K562 (cell line): Measurements from ENCODE around the gene DUS4L. TPM values are rescaled to one million over a fixed set of nuclear protein-coding genes. Genes with fewer than 3 reads are reported as not detected.

Source experiments
- ATAC-seq: fragments of 200-7000 bp; cut with Tn5 transposase; 3 replicates; pipeline ENCODE4 v1.9.1; 2020; ENCODE audit warnings: moderate library complexity
- BruUV-seq: library from RNA; stranded (reverse); fragments of 400-500 nt; replicated peaks from 2 replicates; lab custom pipeline; 2021; lab: Mats Ljungman, UMichigan
- CTCF ChIA-PET: fragments of 300-600 bp; formaldehyde crosslinking; extraction: SDS; loops from one replicate; lab custom pipeline; 2021; ENCODE audit warnings: low intra/inter-chr PET ratio; lab: Yijun Ruan, JAX
- POLR2A ChIA-PET: fragments of 300-600, 350-650 bp; sonication (Branson Sonifier 250); formaldehyde crosslinking; extraction: SDS; loops from one replicate; lab custom pipeline; 2021; ENCODE audit warnings: antibody characterized with exemption, inconsistent platforms; lab: Yijun Ruan, JAX
- DNase-seq, 4 experiments: peaks; one replicate each; pipeline versions ENCODE4 v3.0.0 to v3.0.0-alpha.2; 2011 to 2018; ENCODE audit warnings: low spot score in 3 of 4, mixed read lengths in 3 of 4; ENCODE audit errors: extremely low read depth in 1 of 4
- FAIRE-seq: peaks from 2 replicates; lab custom pipeline; 2011; peaks lifted over from hg19 to GRCh38; lab: Jason Lieb, UNC
- H2AFZ ChIP-seq: 2 replicates; pipeline ENCODE4 v1.6.0; 2011; ENCODE audit warnings: low read depth, low read length, control low read depth, inconsistent platforms
- H3K27ac ChIP-seq: fragments of 200-600 bp; 3 replicates; pipeline ENCODE4 v1.8.0; 2011; ENCODE audit warnings: low read depth, mild to moderate bottlenecking, control low read depth, inconsistent platforms, low read length, moderate library complexity, mixed read lengths; ENCODE audit errors: extremely low read depth
- H3K27me3 ChIP-seq, 2 experiments: fragments of 300-600 bp in 1 of 2; 2 replicates in 1 of 2; 3 replicates in 1 of 2; pipeline versions ENCODE4 v1.6.0 to v1.8.0; 2011; ENCODE audit warnings: inconsistent platforms in 2 of 2, low read length in 2 of 2, mild to moderate bottlenecking in 1 of 2, mixed read lengths in 1 of 2, moderate library complexity in 1 of 2; ENCODE audit not compliant: control insufficient read depth in 2 of 2, insufficient read depth in 2 of 2
- H3K36me3 ChIP-seq: fragments of 300-600 bp; 3 replicates; pipeline ENCODE4 v1.8.0; 2011; ENCODE audit warnings: mild to moderate bottlenecking, low read length, inconsistent platforms; ENCODE audit not compliant: control insufficient read depth, insufficient read depth
- H3K4me1 ChIP-seq, 2 experiments: fragments of 200-600 bp in 1 of 2; replicated peaks in 1 of 2; 2 replicates in 1 of 2; 3 replicates in 1 of 2; pipeline versions ENCODE4 v1.5.1 to v1.8.0; 2011; ENCODE audit warnings: inconsistent platforms in 2 of 2, low read length in 2 of 2, mild to moderate bottlenecking in 1 of 2, mixed read lengths in 1 of 2, moderate library complexity in 1 of 2; ENCODE audit not compliant: control insufficient read depth in 2 of 2, insufficient read depth in 2 of 2
- H3K4me2 ChIP-seq: 2 replicates; pipeline ENCODE4 v1.6.1; 2011; ENCODE audit warnings: low read length, control low read depth, inconsistent platforms, mixed read lengths; ENCODE audit not compliant: insufficient read depth
- H3K4me3 ChIP-seq: fragments of 200-600 bp; sonication (generic), shearing (Covaris generic); 2 replicates; pipeline ENCODE4 v1.5.1; 2016; ENCODE audit warnings: control low read depth, inconsistent platforms
- H3K79me2 ChIP-seq: fragments of 200-600 bp; 3 replicates; pipeline ENCODE4 v1.8.0; 2011; ENCODE audit warnings: low read length, inconsistent platforms; ENCODE audit not compliant: control insufficient read depth, insufficient read depth
- H3K9ac ChIP-seq, 2 experiments: 2 replicates each; pipeline versions ENCODE4 v1.6.0 to v1.6.1; 2011; ENCODE audit warnings: low read depth in 2 of 2, low read length in 2 of 2, control low read depth in 1 of 2, inconsistent platforms in 1 of 2, mild to moderate bottlenecking in 1 of 2, mixed read lengths in 1 of 2; ENCODE audit not compliant: insufficient read depth in 1 of 2
- H3K9me1 ChIP-seq: one replicate; pipeline ENCODE4 v1.6.0; 2011; ENCODE audit warnings: inconsistent platforms, mild to moderate bottlenecking, low read length, moderate library complexity; ENCODE audit not compliant: control insufficient read depth, insufficient read depth
- H3K9me3 ChIP-seq: replicated peaks from 2 replicates; pipeline ENCODE4 v1.5.1; 2011; ENCODE audit warnings: low read depth, low read length, inconsistent platforms; ENCODE audit not compliant: control insufficient read depth, insufficient read depth
- H4K20me1 ChIP-seq: replicated peaks from 2 replicates; pipeline ENCODE4 v1.6.1; 2011; ENCODE audit warnings: low read length, inconsistent platforms, mixed read lengths; ENCODE audit not compliant: control insufficient read depth, insufficient read depth
- BDP1 ChIP-seq: IDR thresholded peaks from 3 replicates; pipeline ENCODE4 v1.6.1; 2011; ENCODE audit not compliant: insufficient read length, insufficient read depth
- BRF2 ChIP-seq: IDR thresholded peaks from 3 replicates; pipeline ENCODE4 v1.6.1; 2011; ENCODE audit warnings: borderline replicate concordance, mild to moderate bottlenecking; ENCODE audit not compliant: insufficient read length, insufficient read depth
- FIP1L1 ChIP-seq: fragments of 200-400 bp; formaldehyde crosslinking; IDR thresholded peaks from 2 replicates; pipeline ENCODE4 v1.6.1; 2018; ENCODE audit warnings: mild to moderate bottlenecking, low read depth, low read length; ENCODE audit not compliant: poor library complexity, severe bottlenecking
- MCM3 ChIP-seq: fragments of 450-650 bp; IDR thresholded peaks from 2 replicates; pipeline ENCODE4 v1.6.1; 2016
- MTA3 ChIP-seq: fragments of 450-650 bp; formaldehyde crosslinking; IDR thresholded peaks from 2 replicates; pipeline ENCODE4 v1.6.1; 2017; ENCODE audit warnings: mild to moderate bottlenecking, borderline replicate concordance
- STAT5A ChIP-seq: IDR thresholded peaks from 2 replicates; pipeline ENCODE4 v1.6.1; 2012; ENCODE audit warnings: low read length, inconsistent platforms, borderline replicate concordance
- TAF1 ChIP-seq: IDR thresholded peaks from 2 replicates; pipeline ENCODE4 v1.6.1; 2011; ENCODE audit warnings: mild to moderate bottlenecking, low read length, moderate library complexity; ENCODE audit not compliant: insufficient read depth, control insufficient read depth, severe bottlenecking; ENCODE audit errors: extremely low read depth
- TCF7 ChIP-seq: sonication (generic); IDR thresholded peaks from 2 replicates; pipeline ENCODE4 v1.6.1; 2016; ENCODE audit warnings: antibody characterized with exemption, borderline replicate concordance
- ZNF584 ChIP-seq: fragments of 200-800 bp; sonication (Bioruptor generic); IDR thresholded peaks from 2 replicates; pipeline ENCODE4 v1.6.1; 2016; ENCODE audit warnings: low read depth, mild to moderate bottlenecking, missing genetic modification characterization, missing compliant biosample characterization
- WGBS: fragments of 100-300 bp; shearing (Covaris generic); methylation state at CpG from one replicate; pipeline ENCODE4 v1.1.6; 2016; ENCODE audit warnings: low coverage, mixed read lengths; ENCODE audit not compliant: insufficient coverage; ENCODE audit errors: missing lambda C conversion rate; 5-methylcytosine and 5-hydroxymethylcytosine counted together
- in situ Hi-C: fragments of 300-500 bp; cut with MboI; formaldehyde crosslinking; loops from 4 replicates; pipeline ENCODE4 v1.15.0; 2018; ENCODE audit warnings: inconsistent platforms, mixed read lengths
- intact Hi-C: fragments of 100-400 bp; cut with micrococcal nuclease; formaldehyde crosslinking; loops from 2 replicates; pipeline ENCODE4 v1.14.2; 2022
- polyA plus RNA-seq, 8 experiments: library from polyadenylated mRNA; depleted of rRNA in 4 of 8; stranded (reverse) in 5 of 8; unstranded in 3 of 8; fragments of >200 nt; fragmentation: Nextera tagmentation in 2 of 8; fragmentation: Illumina TruSeq in 1 of 8; extraction: Ambion mirVana in 2 of 8; extraction: Trizol in 1 of 8; gene quantifications; 2 replicates each; pipeline versions ENCODE4 v1.2.1 to v1.2.3, GENCODE V29; 2011 to 2014; ENCODE audit warnings: inconsistent platforms in 1 of 8, missing spikeins in 1 of 8
- total RNA-seq, 7 experiments: library from RNA; depleted of rRNA in 6 of 7; stranded (reverse); fragments of >200 nt in 6 of 7; fragmentation: Illumina TruSeq in 2 of 7; extraction: Trizol in 2 of 7; gene quantifications; 2 replicates each; pipeline versions ENCODE4 v1.2.1 to v1.2.3, GENCODE V29; 2011 to 2021; ENCODE audit warnings: low replicate concordance in 1 of 7
- TF ChIP-seq, protein P1 (sequence below): fragments of 250-450 bp; sonication (Bioruptor Pico); IDR thresholded peaks from 2 replicates; pipeline ENCODE4 v1.8.0; 2022; ENCODE audit warnings: inconsistent platforms, mild to moderate bottlenecking, moderate library complexity, borderline replicate concordance

DUS4L gene
- total and polyA plus RNA-seq, 9 of the 15 experiments (the other 6 are each of a cell fraction or from before 2014, with no cell fraction given), result 12.2 to 33.6 (median 28.6) TPM

- ATAC-seq (no peak), FAIRE-seq (no peak), DNase-seq (no peak)
- H3K27ac ChIP-seq, result no peak overlapping the region
- TF ChIP-seq, protein P1, sequence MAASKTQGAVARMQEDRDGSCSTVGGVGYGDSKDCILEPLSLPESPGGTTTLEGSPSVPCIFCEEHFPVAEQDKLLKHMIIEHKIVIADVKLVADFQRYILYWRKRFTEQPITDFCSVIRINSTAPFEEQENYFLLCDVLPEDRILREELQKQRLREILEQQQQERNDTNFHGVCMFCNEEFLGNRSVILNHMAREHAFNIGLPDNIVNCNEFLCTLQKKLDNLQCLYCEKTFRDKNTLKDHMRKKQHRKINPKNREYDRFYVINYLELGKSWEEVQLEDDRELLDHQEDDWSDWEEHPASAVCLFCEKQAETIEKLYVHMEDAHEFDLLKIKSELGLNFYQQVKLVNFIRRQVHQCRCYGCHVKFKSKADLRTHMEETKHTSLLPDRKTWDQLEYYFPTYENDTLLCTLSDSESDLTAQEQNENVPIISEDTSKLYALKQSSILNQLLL (CRISPR knock-in tag), result no peak
- no peak for TF ChIP-seq MCM3
- H3K4me2 ChIP-seq, result no peak overlapping the region
- H4K20me1 ChIP-seq, result no peaks in the 10 kb centered on the region
- no TSS peak for BruUV-seq
- 75% methylated on average over 4 of the region's 4 CpGs for WGBS
- H3K36me3 ChIP-seq, result peaks cover 48% of the 10 kb centered on the region
- H3K9me3 ChIP-seq, result no peaks in the 10 kb centered on the region
- in situ Hi-C loops, result no loop called here
- CTCF ChIA-PET, result no interaction called here
- no peak overlapping the region for H3K9ac ChIP-seq
- POLR2A ChIA-PET, result interaction anchor here (1.4 kb wide), 2 partner anchors 9 to 16 kb away, joined by 4 to 5 read pairs; no protein-coding TSS in a partner anchor
- H3K4me1 ChIP-seq, result no peaks in the 10 kb centered on the region
- intact Hi-C loops, result no loop called here
- H3K79me2 ChIP-seq, result no peaks in the 10 kb centered on the region
- H3K4me3 ChIP-seq, result no peak overlapping the region
- no peaks in the 10 kb centered on the region for H3K27me3 ChIP-seq
- H3K9me1 ChIP-seq, result no peaks in the 10 kb centered on the region
- no peak overlapping the region for H2AFZ ChIP-seq
Measured at GRCh38 chr7:107609811-107610261, 46.1 kb downstream of the DUS4L start.

DNA sequence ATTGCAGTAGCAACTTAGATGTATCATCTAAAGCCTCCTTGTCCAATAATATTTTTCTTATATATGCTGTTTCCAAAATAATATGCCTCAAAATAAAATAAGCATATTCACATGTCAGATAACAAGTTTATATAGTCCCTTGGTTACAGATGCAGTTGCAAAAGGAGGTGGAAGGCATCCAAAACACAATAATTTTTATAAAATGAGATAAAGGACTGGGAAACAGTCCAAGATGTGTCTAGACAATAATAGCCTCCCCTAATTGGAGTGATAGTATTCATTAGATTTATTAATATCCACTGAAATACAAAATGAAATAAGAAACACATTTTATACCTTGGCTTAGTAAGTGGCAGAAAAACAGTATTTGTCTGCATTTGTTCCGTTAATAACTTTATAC is 46.6 kb downstream of the DUS4L start:
- H4K20me1 ChIP-seq, result no peaks in the 10 kb centered on the region
- no peaks in the 10 kb centered on the region for H3K79me2 ChIP-seq
- FAIRE-seq (no peak), ATAC-seq (no peak), DNase-seq (no peak)
- no peak overlapping the region for H3K4me2 ChIP-seq
- TF ChIP-seq TAF1 (no peak), STAT5A (no peak), TCF7 (no peak), BRF2 (no peak), ZNF584 (CRISPR knock-in tag) (no peak), FIP1L1 (no peak), BDP1 (no peak), MTA3 (no peak)
- no peak overlapping the region for H3K9ac ChIP-seq
- no peaks in the 10 kb centered on the region for H3K9me3 ChIP-seq
- H3K36me3 ChIP-seq, result peaks cover 48% of the 10 kb centered on the region
- no peak overlapping the region for H2AFZ ChIP-seq
- intact Hi-C loops (no loop called here), in situ Hi-C loops (no loop called here)
- BruUV-seq, result no TSS peak
- WGBS, result 91% methylated on average over 1 of the region's 1 CpG
- H3K27me3 ChIP-seq, result no peaks in the 10 kb centered on the region
- H3K4me3 ChIP-seq, result no peak overlapping the region
- H3K27ac ChIP-seq, result no peak overlapping the region
- no peaks in the 10 kb centered on the region for H3K4me1 ChIP-seq
- POLR2A ChIA-PET, result interaction anchor here (1.4 to 2.0 kb wide), 2 partner anchors 10 to 15 kb away, joined by 5 to 7 read pairs; no protein-coding TSS in a partner anchor
- CTCF ChIA-PET, result no interaction called here
- H3K9me1 ChIP-seq, result no peaks in the 10 kb centered on the region
